Measurements from ENCODE around the gene NR1I3. TPM values are rescaled to one million over a fixed set of nuclear protein-coding genes. Genes with fewer than 3 reads are reported as not detected.

NR1I3 gene
- total and polyA plus RNA-seq, 3 donors from 2014 or later: 0.31 to 0.68 (median 0.57) TPM

DNA sequence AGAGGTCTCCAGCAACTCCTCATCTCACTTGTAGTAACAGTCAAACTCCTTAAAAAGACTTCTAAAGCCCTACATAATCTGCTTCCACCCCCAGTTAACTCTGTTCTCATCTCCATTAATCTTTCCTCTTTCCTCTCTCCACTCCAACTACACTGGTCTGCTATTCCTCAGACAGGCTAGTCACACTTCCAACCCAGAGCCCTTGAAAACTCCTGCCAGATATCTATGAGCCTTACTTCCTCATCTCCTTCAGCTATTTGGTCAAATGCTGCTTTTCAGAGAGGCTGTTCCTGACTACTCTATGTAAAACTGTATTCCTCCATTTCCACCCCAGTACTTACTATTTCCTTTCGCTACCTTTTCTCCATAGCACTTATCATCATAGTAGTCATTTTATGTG is 45.0 kb upstream of the NR1I3 start:
- no peaks in the 10 kb centered on the region for H3K4me1 ChIP-seq
- H3K27me3 ChIP-seq: no peaks in the 10 kb centered on the region
- no peak overlapping the region for H3K4me3 ChIP-seq
- H3K9me3 ChIP-seq: no peaks in the 10 kb centered on the region
- no peak for DNase-seq
- no peaks in the 10 kb centered on the region for H3K36me3 ChIP-seq (ENCODE audit: low read depth, missing control alignments)
- WGBS, 2 donors: 94 to 100% methylated on average over 1 of the region's 1 CpG
- TF ChIP-seq POLR2A (IDR thresholded peaks at IDR 0.05) (no peak), CTCF (IDR thresholded peaks at IDR 0.05) (no peak)
- intact Hi-C loops (cut with DNase I; ENCODE audit: low total_unique reads): no loop called here
- no peak overlapping the region for H3K27ac ChIP-seq

DNA sequence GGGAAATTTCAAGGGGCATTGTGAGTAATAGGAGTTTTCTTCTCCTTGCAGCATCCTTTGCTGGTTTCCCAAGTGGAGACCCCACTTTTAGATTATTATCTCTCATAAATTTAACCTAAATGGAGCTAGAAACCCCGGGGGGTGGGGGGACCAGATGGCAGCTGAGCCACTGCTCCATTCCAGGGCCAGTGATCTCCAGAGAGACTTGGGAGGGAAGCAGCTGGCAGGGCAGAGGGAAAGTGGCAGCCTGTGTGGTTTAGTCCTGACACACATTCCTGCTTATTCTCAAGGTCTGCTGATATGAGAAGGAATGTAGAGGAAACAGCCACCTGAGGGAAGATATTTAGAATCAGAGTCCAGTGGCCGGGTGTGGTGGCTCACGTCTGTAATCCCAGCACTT is 36.9 kb upstream of the NR1I3 start:
- no peaks in the 10 kb centered on the region for H3K9me3 ChIP-seq
- no peaks in the 10 kb centered on the region for H3K4me1 ChIP-seq
- DNase-seq: no peak
- no peaks in the 10 kb centered on the region for H3K27me3 ChIP-seq
- no peak overlapping the region for H3K4me3 ChIP-seq
- no peaks in the 10 kb centered on the region for H3K36me3 ChIP-seq (ENCODE audit: low read depth, missing control alignments)
- WGBS, 2 donors: 44 to 57% methylated on average over 3 of the region's 3 CpGs
- intact Hi-C loops (cut with DNase I; ENCODE audit: low total_unique reads): no loop called here
- no peak for TF ChIP-seq CTCF (IDR thresholded peaks at IDR 0.05)
- no peak for TF ChIP-seq POLR2A (IDR thresholded peaks at IDR 0.05)
- no peak overlapping the region for H3K27ac ChIP-seq

DNA sequence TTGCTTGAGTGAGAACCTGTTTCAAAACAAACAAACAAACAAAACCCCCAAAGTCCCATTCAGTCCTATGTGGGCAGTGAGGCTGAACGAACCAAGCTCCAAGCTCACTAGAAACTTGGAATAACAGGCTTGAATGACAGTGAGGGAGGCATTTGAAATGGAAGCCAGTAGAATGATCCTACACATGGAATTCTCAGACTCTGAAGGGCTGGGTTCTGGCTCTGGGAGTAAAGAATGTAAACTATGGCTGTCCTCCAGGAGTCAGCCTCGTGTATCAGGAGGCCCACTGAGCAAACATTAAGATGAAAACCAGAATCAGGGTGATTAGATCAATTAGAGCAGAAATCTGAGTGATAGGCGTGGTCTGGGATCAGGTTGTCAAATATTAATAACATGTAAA is 35.4 kb upstream of the NR1I3 start:
- DNase-seq: no peak
- H3K27ac ChIP-seq: no peak overlapping the region
- WGBS, 2 donors: 84 to 85% methylated on average over 3 of the region's 3 CpGs

DNA sequence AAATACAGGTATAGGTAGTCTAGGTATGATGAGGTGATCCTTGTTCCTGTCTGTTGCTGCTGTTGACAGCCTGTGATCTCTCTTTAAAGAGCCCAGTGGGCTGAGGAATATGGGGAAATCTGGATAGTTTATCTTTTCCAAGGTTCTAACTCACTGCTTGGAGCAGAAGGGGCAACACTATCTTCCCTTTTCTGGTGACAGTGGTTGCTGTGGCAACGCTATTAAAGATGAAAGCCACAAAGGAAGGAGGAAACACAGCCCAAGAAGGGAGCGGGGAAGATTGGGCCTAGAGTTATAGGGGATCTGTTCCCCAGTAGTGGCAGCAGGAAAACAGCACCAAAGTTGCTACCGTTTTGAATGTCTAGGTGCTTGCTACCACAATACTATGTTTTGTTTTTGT is 29.3 kb upstream of the NR1I3 start:
- WGBS, 2 donors: 37 to 50% methylated on average over 3 of the region's 3 CpGs
- TF ChIP-seq CTCF (IDR thresholded peaks at IDR 0.05): no peak
- TF ChIP-seq POLR2A (IDR thresholded peaks at IDR 0.05): no peak
- H3K27ac ChIP-seq: peak overlapping the region in 1 of 2 donors; percentile 54

More for the DNA sequence above, 35.4 kb upstream of the NR1I3 start:
- TF ChIP-seq CTCF (IDR thresholded peaks at IDR 0.05) (no peak), POLR2A (IDR thresholded peaks at IDR 0.05) (no peak)
- no peaks in the 10 kb centered on the region for H3K4me1 ChIP-seq
- no peaks in the 10 kb centered on the region for H3K27me3 ChIP-seq
- H3K9me3 ChIP-seq: no peaks in the 10 kb centered on the region
- H3K4me3 ChIP-seq: no peak overlapping the region
- no peaks in the 10 kb centered on the region for H3K36me3 ChIP-seq (ENCODE audit: low read depth, missing control alignments)
- intact Hi-C loops (cut with DNase I; ENCODE audit: low total_unique reads): no loop called here

GRCh38 chr1:161266836-161267235 is 28.8 kb upstream of the NR1I3 start:
- H3K27me3 ChIP-seq: no peaks in the 10 kb centered on the region
- no peaks in the 10 kb centered on the region for H3K9me3 ChIP-seq
- WGBS, 2 donors: 37 to 50% methylated on average over 2 of the region's 2 CpGs
- H3K27ac ChIP-seq: peak overlapping the region in 1 of 2 donors; percentile 54
- peaks cover 17% of the 10 kb centered on the region for H3K4me1 ChIP-seq
- no peak for DNase-seq
- H3K36me3 ChIP-seq (ENCODE audit: low read depth, missing control alignments): no peaks in the 10 kb centered on the region
- intact Hi-C loops (cut with DNase I; ENCODE audit: low total_unique reads): no loop called here
- no peak for TF ChIP-seq POLR2A (IDR thresholded peaks at IDR 0.05)
- TF ChIP-seq CTCF (IDR thresholded peaks at IDR 0.05): no peak
- H3K4me3 ChIP-seq: no peak overlapping the region

More for the DNA sequence above, 29.3 kb upstream of the NR1I3 start:
- Histone ChIP-seq H3K4me1 (peaks cover 17% of the 10 kb centered on the region), H3K27me3 (no peaks in the 10 kb centered on the region), H3K4me3 (no peak overlapping the region), H3K36me3 (ENCODE audit: low read depth, missing control alignments) (no peaks in the 10 kb centered on the region), H3K9me3 (no peaks in the 10 kb centered on the region)
- intact Hi-C loops (cut with DNase I; ENCODE audit: low total_unique reads): no loop called here
- DNase-seq: no peak
